ENCODE results near the gene ASPDH. TPM values are rescaled to one million over a fixed set of nuclear protein-coding genes. Genes with fewer than 3 reads are reported as not detected.

Gene ASPDH
- total and polyA plus RNA-seq, 2 of the 4 experiments (the other 2 are of a cell fraction) = not detected

DNA sequence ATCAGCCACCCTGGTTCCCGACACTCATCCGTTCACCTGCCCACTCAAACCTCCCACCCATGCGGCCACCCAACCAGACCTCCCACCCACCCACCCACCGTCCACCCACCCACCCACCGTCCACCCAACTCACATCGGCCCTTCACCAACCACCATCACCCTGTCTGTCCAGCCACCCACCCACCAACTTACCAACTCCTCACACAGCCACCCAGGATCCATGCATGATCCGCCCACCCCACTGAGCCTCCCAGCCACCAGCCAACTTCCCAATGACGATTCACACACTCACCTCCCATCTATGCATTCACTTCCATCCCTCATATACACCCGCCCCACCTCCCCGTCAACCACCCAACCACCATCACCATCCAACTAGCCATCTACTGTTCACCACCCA, 7.0 kb downstream of the ASPDH start:
- intact Hi-C loops (cut with micrococcal nuclease) (no loop called here), in situ Hi-C loops (cut with MboI; ENCODE audit: low sequenced_read_pairs) (no loop called here), dilution Hi-C loops (cut with HindIII; ENCODE audit: low sequenced_read_pairs, unreplicated experiment) (no loop called here)
- H2AFZ ChIP-seq (replicated peaks; ENCODE audit: low read length, poor library complexity) = no peak overlapping the region
- no peak overlapping the region for H3K18ac ChIP-seq (ENCODE audit: low read depth, low read length)
- H2BK15ac ChIP-seq (ENCODE audit: low read depth, low read length) = no peak overlapping the region
- H3K36me3 ChIP-seq (ENCODE audit: control insufficient read depth, insufficient read depth, low read length) = peaks cover 3% of the 10 kb centered on the region; the same call in 1 of the 2 replicates
- H2AK5ac ChIP-seq (ENCODE audit: low read depth, low read length) = no peak overlapping the region
- H3K9ac ChIP-seq (ENCODE audit: low read depth, low read length) = no peak overlapping the region
- no peak overlapping the region for H3K4ac ChIP-seq (ENCODE audit: low read depth, low read length)
- H4K5ac ChIP-seq (ENCODE audit: low read depth, low read length) = no peak overlapping the region
- H4K91ac ChIP-seq (ENCODE audit: insufficient read depth, low read depth, low read length) = no peak overlapping the region
- no peak overlapping the region for H3K4me3 ChIP-seq (ENCODE audit: insufficient read depth, low read depth, low read length)
- no peak overlapping the region for H3K23ac ChIP-seq (ENCODE audit: low read depth, low read length)
- TF ChIP-seq RAD21 (IDR thresholded peaks at IDR 0.05; ENCODE audit: low read length) (no peak), FOS (IDR thresholded peaks at IDR 0.05; ENCODE audit: low read depth, low read length) (no peak), NFE2L2 (IDR thresholded peaks at IDR 0.05; ENCODE audit: low read depth, low read length) (no peak), POLR2A (IDR thresholded peaks at IDR 0.05; ENCODE audit: low read depth, low read length) (no peak), CHD1 (IDR thresholded peaks at IDR 0.05; ENCODE audit: low read depth, low read length) (no peak), BHLHE40 (IDR thresholded peaks at IDR 0.05; ENCODE audit: low read depth, low read length) (no peak), MAFK (IDR thresholded peaks at IDR 0.05; ENCODE audit: low read depth, low read length) (no peak), MAZ (IDR thresholded peaks at IDR 0.05; ENCODE audit: borderline replicate concordance, low read depth, low read length) (no peak), CEBPB (IDR thresholded peaks at IDR 0.05; ENCODE audit: low read depth, low read length) (no peak), RFX5 (IDR thresholded peaks at IDR 0.05; ENCODE audit: low read depth, low read length) (no peak), RCOR1 (IDR thresholded peaks at IDR 0.05; ENCODE audit: insufficient replicate concordance, low read length) (no peak)
- TF ChIP-seq, protein P1, sequence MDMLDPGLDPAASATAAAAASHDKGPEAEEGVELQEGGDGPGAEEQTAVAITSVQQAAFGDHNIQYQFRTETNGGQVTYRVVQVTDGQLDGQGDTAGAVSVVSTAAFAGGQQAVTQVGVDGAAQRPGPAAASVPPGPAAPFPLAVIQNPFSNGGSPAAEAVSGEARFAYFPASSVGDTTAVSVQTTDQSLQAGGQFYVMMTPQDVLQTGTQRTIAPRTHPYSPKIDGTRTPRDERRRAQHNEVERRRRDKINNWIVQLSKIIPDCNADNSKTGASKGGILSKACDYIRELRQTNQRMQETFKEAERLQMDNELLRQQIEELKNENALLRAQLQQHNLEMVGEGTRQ (IDR thresholded peaks at IDR 0.05; ENCODE audit: low read depth, low read length) = no peak
- no peak overlapping the region for H2BK120ac ChIP-seq (ENCODE audit: low read depth, low read length)
- no peak overlapping the region for H3K56ac ChIP-seq (ENCODE audit: extremely low read depth, insufficient read depth, low read length)
- no peak overlapping the region for H2AK9ac ChIP-seq (replicated peaks; ENCODE audit: low read depth, low read length, poor library complexity)
- no peaks in the 10 kb centered on the region for H4K20me1 ChIP-seq (ENCODE audit: insufficient read depth, low read length)
- no peaks in the 10 kb centered on the region for H3K9me3 ChIP-seq (ENCODE audit: control insufficient read depth, insufficient read depth, low read length)
- H2BK20ac ChIP-seq (ENCODE audit: low read depth, low read length) = no peak overlapping the region
- H3K9me1 ChIP-seq (ENCODE audit: insufficient read depth, low read length) = no peaks in the 10 kb centered on the region; the same call in 1 of the 2 replicates
- ChIA-PET CTCF (no interaction called here), POLR2A (ENCODE audit: unreplicated experiment) (no interaction called here)
- ATAC-seq (ENCODE audit: low read depth) (no peak), DNase-seq (no peak)
- no TSS peak for BruUV-seq (replicated peaks)
- no peak overlapping the region for H4K8ac ChIP-seq (ENCODE audit: low read depth in 2 of 2, low read length in 2 of 2)
- WGBS, 2 experiments (ENCODE audit: extremely low coverage in 2 of 2, insufficient read length in 1 of 2) = 81 to 100% methylated on average over 1 to 3 of the region's 10 CpGs
- H3K4me1 ChIP-seq (ENCODE audit: control insufficient read depth, insufficient read depth, low read length) = peaks cover 3% of the 10 kb centered on the region
- no peaks in the 10 kb centered on the region for H3K27me3 ChIP-seq (ENCODE audit: control insufficient read depth, insufficient read depth, low read length)
- H3K4me2 ChIP-seq (ENCODE audit: low read depth, low read length) = no peak overlapping the region
- no peak overlapping the region for H3K14ac ChIP-seq (replicated peaks; ENCODE audit: low read depth, low read length)
- no peak overlapping the region for H3K27ac ChIP-seq (ENCODE audit: insufficient read depth, low read length)
- H2BK5ac ChIP-seq (ENCODE audit: low read depth, low read length, poor library complexity, severe bottlenecking) = no peak overlapping the region
- H3K79me1 ChIP-seq (ENCODE audit: low read depth in 1 of 2, low read length in 2 of 2) = peaks cover 5 to 10% of the 10 kb centered on the region in 2 experiments; a peak in 3 of 4 replicates
